Ammon's horn (tissue), 1 donor: ENCODE measurements around the gene MAP2K6.
A peak's percentile ranks its signal among the peaks of the same experiment; 100 is the strongest.

Source experiments
- DNase-seq: peaks from one replicate; pipeline ENCODE4 v3.0.0-alpha.2; 2016; ENCODE audit warnings: low spot score

The MAP2K6 gene

GRCh38 chr17:69535016-69535570 is 120.6 kb downstream of the MAP2K6 start:
- no peak for DNase-seq

GRCh38 chr17:69538795-69539194 is 124.3 kb downstream of the MAP2K6 start:
- DNase-seq, result no peak

GRCh38 chr17:69539274-69539673 is 124.8 kb downstream of the MAP2K6 start:
- DNase-seq, result no peak

GRCh38 chr17:69539781-69540319 is 125.4 kb downstream of the MAP2K6 start:
- no peak for DNase-seq

- DNase-seq, result no peak
These were observed 125.9 kb downstream of the MAP2K6 start for GRCh38 chr17:69540356-69540755.

GRCh38 chr17:69547230-69547629 is 132.7 kb downstream of the MAP2K6 start:
- no peak for DNase-seq

GRCh38 chr17:69547947-69548346 is 133.4 kb downstream of the MAP2K6 start:
- DNase-seq, result no peak

GRCh38 chr17:69551212-69552010 is 136.9 kb downstream of the MAP2K6 start:
- no peak for DNase-seq

- DNase-seq, result no peak
These were observed 138.6 kb downstream of the MAP2K6 start for GRCh38 chr17:69552986-69553667.

- DNase-seq, result no peak
These were observed 140.6 kb downstream of the MAP2K6 start for GRCh38 chr17:69555056-69555455.

- DNase-seq, result no peak
These were observed 142.8 kb downstream of the MAP2K6 start for GRCh38 chr17:69557339-69557738.

- no peak for DNase-seq
These were observed 144.3 kb downstream of the MAP2K6 start for GRCh38 chr17:69558796-69559195.

- DNase-seq, result no peak
These were observed 146.5 kb downstream of the MAP2K6 start for GRCh38 chr17:69560987-69561441.

GRCh38 chr17:69561462-69561861 is 147.0 kb downstream of the MAP2K6 start:
- no peak for DNase-seq

GRCh38 chr17:69565447-69565846 is 150.9 kb downstream of the MAP2K6 start:
- DNase-seq, result no peak

GRCh38 chr17:69567130-69567529 is 152.6 kb downstream of the MAP2K6 start:
- no peak for DNase-seq

- no peak for DNase-seq
These were observed 158.2 kb downstream of the MAP2K6 start for GRCh38 chr17:69572747-69573146.

GRCh38 chr17:69573396-69573795 is 158.9 kb downstream of the MAP2K6 start:
- DNase-seq, result no peak

GRCh38 chr17:69574257-69575197 is 160.0 kb downstream of the MAP2K6 start:
- no peak for DNase-seq

- DNase-seq, result peak; percentile 7
These were observed 160.9 kb downstream of the MAP2K6 start for GRCh38 chr17:69575346-69575761.

GRCh38 chr17:69577098-69577497 is 162.6 kb downstream of the MAP2K6 start:
- no peak for DNase-seq
